H9 (cell line): Measurements from ENCODE around the gene C1RL. TPM values are rescaled to one million over a fixed set of nuclear protein-coding genes. Genes with fewer than 3 reads are reported as not detected.

Experiments
- DNase-seq: peaks from one replicate; pipeline ENCODE4 v3.0.0-alpha.2; 2017
- H2AFZ ChIP-seq: one replicate; pipeline ENCODE4 v1.6.1; 2013; ENCODE audit warnings: mild to moderate bottlenecking, low read length, control low read depth, moderate library complexity
- H2AK5ac ChIP-seq: 2 replicates; pipeline ENCODE4 v1.6.1; 2013; ENCODE audit warnings: low read length, control low read depth, mixed read lengths; ENCODE audit not compliant: insufficient read length
- H2BK120ac ChIP-seq: one replicate; pipeline ENCODE4 v1.6.1; 2013; ENCODE audit warnings: low read depth, mild to moderate bottlenecking, low read length, control low read depth, inconsistent platforms; ENCODE audit not compliant: poor library complexity, severe bottlenecking
- H2BK12ac ChIP-seq: 2 replicates; pipeline ENCODE4 v1.6.1; 2013; ENCODE audit warnings: low read length, control low read depth, mixed read lengths, low read depth; ENCODE audit not compliant: insufficient read length
- H2BK15ac ChIP-seq: 2 replicates; pipeline ENCODE4 v1.6.1; 2013; ENCODE audit warnings: low read depth, low read length, control low read depth
- H2BK20ac ChIP-seq: one replicate; pipeline ENCODE4 v1.6.1; 2013; ENCODE audit warnings: low read depth, mild to moderate bottlenecking, low read length, control low read depth, inconsistent platforms; ENCODE audit not compliant: poor library complexity, severe bottlenecking
- H2BK5ac ChIP-seq: 2 replicates; pipeline ENCODE4 v1.6.1; 2013; ENCODE audit warnings: low read length, control low read depth, mixed read lengths; ENCODE audit not compliant: insufficient read length
- H3K14ac ChIP-seq: 2 replicates; pipeline ENCODE4 v1.6.1; 2013; ENCODE audit warnings: low read length, control low read depth; ENCODE audit not compliant: insufficient read depth
- H3K18ac ChIP-seq: 2 replicates; pipeline ENCODE4 v1.6.1; 2013; ENCODE audit warnings: low read depth, mild to moderate bottlenecking, mixed read lengths, low read length, control low read depth; ENCODE audit not compliant: insufficient read length
- H3K23ac ChIP-seq: 2 replicates; pipeline ENCODE4 v1.6.1; 2013; ENCODE audit warnings: low read length, control low read depth, mixed read lengths, low read depth; ENCODE audit not compliant: insufficient read length
- H3K23me2 ChIP-seq: 2 replicates; pipeline ENCODE4 v1.6.1; 2013; ENCODE audit warnings: low read depth, mild to moderate bottlenecking, mixed read lengths, low read length, control low read depth; ENCODE audit not compliant: insufficient read length, poor library complexity, severe bottlenecking
- H3K27ac ChIP-seq: 2 replicates; pipeline ENCODE4 v1.5.1; 2013; ENCODE audit warnings: low read length, control low read depth, mixed read lengths, low read depth; ENCODE audit not compliant: insufficient read length
- H3K27me3 ChIP-seq: 2 replicates; pipeline ENCODE4 v1.6.1; 2013; ENCODE audit warnings: low read length, control low read depth, inconsistent platforms; ENCODE audit not compliant: insufficient read depth
- H3K4ac ChIP-seq: 2 replicates; pipeline ENCODE4 v1.6.1; 2013; ENCODE audit warnings: low read depth, mild to moderate bottlenecking, control low read depth, inconsistent platforms, low read length, moderate library complexity
- H3K4me1 ChIP-seq: 2 replicates; pipeline ENCODE4 v1.6.1; 2013; ENCODE audit warnings: low read length, control low read depth, inconsistent platforms; ENCODE audit not compliant: insufficient read depth
- H3K4me2 ChIP-seq: 2 replicates; pipeline ENCODE4 v1.6.1; 2013; ENCODE audit warnings: low read length, control low read depth, mixed read lengths; ENCODE audit not compliant: insufficient read length, insufficient read depth
- H3K56ac ChIP-seq: 2 replicates; pipeline ENCODE4 v1.6.1; 2013; ENCODE audit warnings: low read depth, mild to moderate bottlenecking, mixed read lengths, low read length, control low read depth; ENCODE audit not compliant: insufficient read length
- H3K79me1 ChIP-seq: 2 replicates; pipeline ENCODE4 v1.6.1; 2013; ENCODE audit warnings: low read depth, mild to moderate bottlenecking, moderate library complexity, low read length, control low read depth, inconsistent platforms; ENCODE audit not compliant: insufficient read depth, poor library complexity, severe bottlenecking
- H3K79me2 ChIP-seq: 2 replicates; pipeline ENCODE4 v1.6.1; 2013; ENCODE audit warnings: low read length, control low read depth, inconsistent platforms; ENCODE audit not compliant: insufficient read depth
- H3K9ac ChIP-seq: 2 replicates; pipeline ENCODE4 v1.6.1; 2013; ENCODE audit warnings: low read length, control low read depth, mixed read lengths; ENCODE audit not compliant: insufficient read length; ENCODE audit errors: extremely low read depth
- H3K9me3 ChIP-seq: one replicate; pipeline ENCODE4 v1.6.1; 2013; ENCODE audit warnings: low read depth, low read length, inconsistent platforms; ENCODE audit not compliant: control insufficient read depth
- H3T11ph ChIP-seq: one replicate; pipeline ENCODE4 v1.6.1; 2013; ENCODE audit warnings: mild to moderate bottlenecking, low read length, control low read depth, inconsistent platforms
- H4K20me1 ChIP-seq: one replicate; pipeline ENCODE4 v1.6.1; 2013; ENCODE audit not compliant: control insufficient read depth, insufficient read length, insufficient read depth
- H4K5ac ChIP-seq: 2 replicates; pipeline ENCODE4 v1.6.1; 2013; ENCODE audit warnings: low read depth, mild to moderate bottlenecking, mixed read lengths, low read length, control low read depth; ENCODE audit not compliant: insufficient read length
- H4K8ac ChIP-seq: replicated peaks from 2 replicates; pipeline ENCODE4 v1.6.1; 2013; ENCODE audit warnings: low read length, control low read depth, mixed read lengths, low read depth; ENCODE audit not compliant: insufficient read length
- H4K91ac ChIP-seq: 2 replicates; pipeline ENCODE4 v1.6.1; 2013; ENCODE audit warnings: low read depth, mild to moderate bottlenecking, moderate library complexity, mixed read lengths, low read length, control low read depth; ENCODE audit not compliant: insufficient read length
- H3K27ac Mint-ChIP-seq, 3 experiments: 2 replicates in 2 of 3; 3 replicates in 1 of 3; pipeline ENCODE4 v1.8.0; 2020 to 2021; ENCODE audit warnings: mixed read lengths in 3 of 3, mild to moderate bottlenecking in 1 of 3, moderate library complexity in 1 of 3
- H3K27me3 Mint-ChIP-seq: 2 replicates; pipeline ENCODE4 v1.8.0; 2021; ENCODE audit warnings: low read depth, mild to moderate bottlenecking, moderate library complexity, mixed read lengths
- H3K36me3 Mint-ChIP-seq, 3 experiments: 2 replicates in 2 of 3; 3 replicates in 1 of 3; pipeline ENCODE4 v1.8.0; 2020 to 2021; ENCODE audit warnings: low read depth in 3 of 3, mixed read lengths in 3 of 3; ENCODE audit not compliant: insufficient read depth in 1 of 3
- H3K4me1 Mint-ChIP-seq, 2 experiments: 2 replicates each; pipeline ENCODE4 v1.8.0; 2020; ENCODE audit warnings: mixed read lengths in 2 of 2
- H3K4me3 Mint-ChIP-seq, 2 experiments: 2 replicates in 1 of 2; 3 replicates in 1 of 2; pipeline ENCODE4 v1.8.0; 2020 to 2021; ENCODE audit warnings: mild to moderate bottlenecking in 2 of 2, mixed read lengths in 2 of 2, moderate library complexity in 1 of 2
- H3K9me3 Mint-ChIP-seq, 2 experiments: 2 replicates in 1 of 2; 3 replicates in 1 of 2; pipeline ENCODE4 v1.8.0; 2020; ENCODE audit warnings: mild to moderate bottlenecking in 2 of 2, mixed read lengths in 2 of 2, moderate library complexity in 1 of 2
- WGBS: extraction: QIAGEN DNeasy Blood & Tissue Kit; methylation state at CpG from one replicate; pipeline ENCODE4 v1.1.7; 2013; ENCODE audit warnings: missing lambda C conversion rate, low lambda C conversion rate, mixed read lengths; ENCODE audit not compliant: insufficient read length; ENCODE audit errors: extremely low coverage; 5-methylcytosine and 5-hydroxymethylcytosine counted together
- total RNA-seq: library from RNA; stranded (reverse); gene quantifications from 2 replicates; pipeline ENCODE4 v1.2.1, GENCODE V29; 2021
- TF ChIP-seq, protein P1 (sequence below): fragments of 200-600 bp; sonication (generic); conservative IDR thresholded peaks from 3 replicates; pipeline ENCODE4 v1.8.0; 2021; ENCODE audit warnings: antibody characterized with exemption, mild to moderate bottlenecking

C1RL gene
- total RNA-seq, 1 experiment from 2014 or later: 15.1 TPM

DNA sequence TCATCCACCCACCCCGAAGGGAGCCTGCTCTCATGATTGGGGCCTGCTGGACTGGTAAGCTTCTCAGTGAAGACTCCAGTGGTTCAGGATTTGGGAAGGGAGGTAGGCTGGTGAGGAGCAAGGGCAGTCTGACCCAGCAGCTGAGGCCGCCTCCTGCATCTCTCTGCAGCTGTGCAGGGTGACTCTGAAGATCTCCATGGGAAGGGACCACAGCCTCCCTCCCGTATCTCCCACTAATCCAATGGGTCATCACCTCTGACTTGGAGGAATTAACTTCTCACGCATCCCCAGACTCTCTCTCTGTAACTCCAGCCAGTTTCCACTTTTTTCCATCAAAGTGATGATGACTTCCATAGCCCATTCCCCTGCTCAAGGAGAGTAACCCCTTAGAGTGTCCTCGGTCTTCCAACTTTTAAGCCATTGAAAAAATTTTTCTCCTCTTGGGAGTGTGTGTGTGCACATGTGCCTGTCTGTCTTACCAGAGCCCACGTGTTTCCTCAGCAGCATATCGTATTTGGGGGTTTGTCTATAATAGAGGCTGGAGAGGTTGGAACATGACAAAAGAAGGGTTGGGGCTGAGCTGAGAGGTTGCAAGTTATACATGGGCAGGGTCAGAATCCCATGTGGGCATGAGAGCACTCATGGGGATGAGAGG, 32.5 kb upstream of the C1RL start:
- no peaks in the 10 kb centered on the region for H3K4me1 ChIP-seq
- no peak overlapping the region for H4K5ac ChIP-seq
- WGBS: no CpG with 5 or more reads among the region's 7 CpGs
- no peak overlapping the region for H3K56ac ChIP-seq
- no peak overlapping the region for H4K8ac ChIP-seq
- Mint-ChIP-seq H3K9me3 (no peaks in the 10 kb centered on the region), H3K36me3 (peaks cover 7 to 49% (median 25%) of the 10 kb centered on the region in 3 experiments; a peak in 6 of 7 replicates), H3K27ac (peak overlapping the region in 1 of 3 experiments; percentile 85; a peak in 1 of 7 replicates), H3K4me3 (no peak overlapping the region), H3K27me3 (no peaks in the 10 kb centered on the region), H3K4me1 (no peaks in the 10 kb centered on the region)
- H2BK120ac ChIP-seq: no peak overlapping the region
- no peaks in the 10 kb centered on the region for H3K79me2 ChIP-seq
- no peak overlapping the region for H3K4ac ChIP-seq
- H3K18ac ChIP-seq: no peak overlapping the region
- no peaks in the 10 kb centered on the region for H3K9me3 ChIP-seq
- TF ChIP-seq, protein P1, sequence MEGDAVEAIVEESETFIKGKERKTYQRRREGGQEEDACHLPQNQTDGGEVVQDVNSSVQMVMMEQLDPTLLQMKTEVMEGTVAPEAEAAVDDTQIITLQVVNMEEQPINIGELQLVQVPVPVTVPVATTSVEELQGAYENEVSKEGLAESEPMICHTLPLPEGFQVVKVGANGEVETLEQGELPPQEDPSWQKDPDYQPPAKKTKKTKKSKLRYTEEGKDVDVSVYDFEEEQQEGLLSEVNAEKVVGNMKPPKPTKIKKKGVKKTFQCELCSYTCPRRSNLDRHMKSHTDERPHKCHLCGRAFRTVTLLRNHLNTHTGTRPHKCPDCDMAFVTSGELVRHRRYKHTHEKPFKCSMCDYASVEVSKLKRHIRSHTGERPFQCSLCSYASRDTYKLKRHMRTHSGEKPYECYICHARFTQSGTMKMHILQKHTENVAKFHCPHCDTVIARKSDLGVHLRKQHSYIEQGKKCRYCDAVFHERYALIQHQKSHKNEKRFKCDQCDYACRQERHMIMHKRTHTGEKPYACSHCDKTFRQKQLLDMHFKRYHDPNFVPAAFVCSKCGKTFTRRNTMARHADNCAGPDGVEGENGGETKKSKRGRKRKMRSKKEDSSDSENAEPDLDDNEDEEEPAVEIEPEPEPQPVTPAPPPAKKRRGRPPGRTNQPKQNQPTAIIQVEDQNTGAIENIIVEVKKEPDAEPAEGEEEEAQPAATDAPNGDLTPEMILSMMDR: no peak
- no peak for DNase-seq
- H3K27me3 ChIP-seq: no peaks in the 10 kb centered on the region
- no peak overlapping the region for H2AK5ac ChIP-seq
- H4K20me1 ChIP-seq: no peaks in the 10 kb centered on the region
- H2BK12ac ChIP-seq: no peak overlapping the region
- H4K91ac ChIP-seq: no peak overlapping the region
- no peak overlapping the region for H3K4me2 ChIP-seq
- H3K9ac ChIP-seq: no peak overlapping the region
- no peak overlapping the region for H2BK20ac ChIP-seq
- H3K27ac ChIP-seq: no peak overlapping the region
- no peak overlapping the region for H3K14ac ChIP-seq
- H2AFZ ChIP-seq: no peak overlapping the region
- no peaks in the 10 kb centered on the region for H3K79me1 ChIP-seq
- H3T11ph ChIP-seq: no peak overlapping the region
- no peak overlapping the region for H2BK5ac ChIP-seq
- no peak overlapping the region for H3K23ac ChIP-seq
- H3K23me2 ChIP-seq: no peaks in the 10 kb centered on the region
- no peak overlapping the region for H2BK15ac ChIP-seq
